ENCODE measurements around the gene AMOT. TPM values are rescaled to one million over a fixed set of nuclear protein-coding genes. Genes with fewer than 3 reads are reported as not detected.

AMOT gene
- total RNA-seq, 1 donor = 5.1 TPM

DNA sequence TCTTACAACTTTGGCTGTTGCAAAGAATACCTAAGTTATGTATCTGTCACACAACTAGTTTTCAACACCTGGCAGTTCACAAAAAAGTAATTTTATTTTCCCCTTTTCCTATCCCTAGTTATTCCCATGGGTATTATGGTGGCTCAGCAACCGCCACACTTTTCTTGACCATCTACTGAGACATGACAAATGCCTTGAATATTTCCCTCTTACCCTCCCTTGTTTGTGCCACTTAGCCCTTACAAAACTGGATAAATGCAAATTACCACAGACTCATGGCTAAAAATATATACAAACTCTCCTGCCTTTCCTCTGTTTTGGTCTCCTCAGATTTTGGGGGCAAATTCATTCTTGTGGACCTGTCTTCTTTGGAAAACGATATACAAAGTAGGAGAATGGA is 72.1 kb downstream of the AMOT start:
- no peak for DNase-seq (ENCODE audit: insufficient read length, low spot score, missing footprints)
- no peaks in the 10 kb centered on the region for H4K20me1 ChIP-seq (ENCODE audit: insufficient read depth, low read length)
- no peak overlapping the region for H3K4me2 ChIP-seq (ENCODE audit: insufficient read depth, low read length)
- no peak overlapping the region for H3K27ac ChIP-seq (ENCODE audit: low read depth, low read length)
- no peak overlapping the region for H3K4me3 ChIP-seq (ENCODE audit: insufficient read depth, low read length)
- H3K9me3 ChIP-seq (ENCODE audit: low read depth, low read length) = no peaks in the 10 kb centered on the region
- H2AFZ ChIP-seq (ENCODE audit: low read length) = no peak overlapping the region
- H3K4me1 ChIP-seq (ENCODE audit: insufficient read depth, low read length) = no peaks in the 10 kb centered on the region
- H3K79me2 ChIP-seq (ENCODE audit: insufficient read depth, low read length) = no peaks in the 10 kb centered on the region
- TF ChIP-seq, protein P1, sequence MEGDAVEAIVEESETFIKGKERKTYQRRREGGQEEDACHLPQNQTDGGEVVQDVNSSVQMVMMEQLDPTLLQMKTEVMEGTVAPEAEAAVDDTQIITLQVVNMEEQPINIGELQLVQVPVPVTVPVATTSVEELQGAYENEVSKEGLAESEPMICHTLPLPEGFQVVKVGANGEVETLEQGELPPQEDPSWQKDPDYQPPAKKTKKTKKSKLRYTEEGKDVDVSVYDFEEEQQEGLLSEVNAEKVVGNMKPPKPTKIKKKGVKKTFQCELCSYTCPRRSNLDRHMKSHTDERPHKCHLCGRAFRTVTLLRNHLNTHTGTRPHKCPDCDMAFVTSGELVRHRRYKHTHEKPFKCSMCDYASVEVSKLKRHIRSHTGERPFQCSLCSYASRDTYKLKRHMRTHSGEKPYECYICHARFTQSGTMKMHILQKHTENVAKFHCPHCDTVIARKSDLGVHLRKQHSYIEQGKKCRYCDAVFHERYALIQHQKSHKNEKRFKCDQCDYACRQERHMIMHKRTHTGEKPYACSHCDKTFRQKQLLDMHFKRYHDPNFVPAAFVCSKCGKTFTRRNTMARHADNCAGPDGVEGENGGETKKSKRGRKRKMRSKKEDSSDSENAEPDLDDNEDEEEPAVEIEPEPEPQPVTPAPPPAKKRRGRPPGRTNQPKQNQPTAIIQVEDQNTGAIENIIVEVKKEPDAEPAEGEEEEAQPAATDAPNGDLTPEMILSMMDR (IDR thresholded peaks at IDR 0.05; ENCODE audit: extremely low read depth, low read depth, low read length) = no peak
- no peaks in the 10 kb centered on the region for H3K36me3 ChIP-seq (ENCODE audit: insufficient read depth, low read length)
- H3K27me3 ChIP-seq (ENCODE audit: insufficient read depth, low read length) = peaks cover 8% of the 10 kb centered on the region

DNA sequence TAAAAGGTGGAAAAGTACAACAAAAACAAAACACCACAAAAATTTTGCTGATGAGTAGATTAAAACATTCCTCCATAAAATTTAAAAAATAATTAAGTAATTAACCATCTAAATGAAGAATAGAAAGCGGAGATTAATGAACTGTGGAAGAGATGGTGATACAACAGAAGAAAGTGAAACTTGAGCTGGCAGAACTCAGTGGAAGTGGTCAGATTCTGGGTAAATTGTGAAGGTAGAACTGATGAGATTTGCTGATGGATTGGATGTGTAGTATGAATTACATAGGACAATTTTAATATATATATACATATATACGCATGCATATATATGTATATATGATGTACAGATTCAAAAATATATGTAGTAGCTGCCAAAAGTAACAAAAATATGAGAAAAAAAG is 73.9 kb downstream of the AMOT start:
- no peak for DNase-seq (ENCODE audit: insufficient read length, low spot score, missing footprints)
- Histone ChIP-seq H3K4me1 (ENCODE audit: insufficient read depth, low read length) (no peaks in the 10 kb centered on the region), H3K36me3 (ENCODE audit: insufficient read depth, low read length) (no peaks in the 10 kb centered on the region), H2AFZ (ENCODE audit: low read length) (no peak overlapping the region), H3K4me3 (ENCODE audit: insufficient read depth, low read length) (no peak overlapping the region), H3K9me3 (ENCODE audit: low read depth, low read length) (no peaks in the 10 kb centered on the region), H3K79me2 (ENCODE audit: insufficient read depth, low read length) (no peaks in the 10 kb centered on the region), H4K20me1 (ENCODE audit: insufficient read depth, low read length) (no peaks in the 10 kb centered on the region), H3K27ac (ENCODE audit: low read depth, low read length) (no peak overlapping the region), H3K27me3 (ENCODE audit: insufficient read depth, low read length) (peaks cover 8% of the 10 kb centered on the region), H3K4me2 (ENCODE audit: insufficient read depth, low read length) (no peak overlapping the region)
- TF ChIP-seq, protein P1 (IDR thresholded peaks at IDR 0.05; ENCODE audit: extremely low read depth, low read depth, low read length) = no peak

DNA sequence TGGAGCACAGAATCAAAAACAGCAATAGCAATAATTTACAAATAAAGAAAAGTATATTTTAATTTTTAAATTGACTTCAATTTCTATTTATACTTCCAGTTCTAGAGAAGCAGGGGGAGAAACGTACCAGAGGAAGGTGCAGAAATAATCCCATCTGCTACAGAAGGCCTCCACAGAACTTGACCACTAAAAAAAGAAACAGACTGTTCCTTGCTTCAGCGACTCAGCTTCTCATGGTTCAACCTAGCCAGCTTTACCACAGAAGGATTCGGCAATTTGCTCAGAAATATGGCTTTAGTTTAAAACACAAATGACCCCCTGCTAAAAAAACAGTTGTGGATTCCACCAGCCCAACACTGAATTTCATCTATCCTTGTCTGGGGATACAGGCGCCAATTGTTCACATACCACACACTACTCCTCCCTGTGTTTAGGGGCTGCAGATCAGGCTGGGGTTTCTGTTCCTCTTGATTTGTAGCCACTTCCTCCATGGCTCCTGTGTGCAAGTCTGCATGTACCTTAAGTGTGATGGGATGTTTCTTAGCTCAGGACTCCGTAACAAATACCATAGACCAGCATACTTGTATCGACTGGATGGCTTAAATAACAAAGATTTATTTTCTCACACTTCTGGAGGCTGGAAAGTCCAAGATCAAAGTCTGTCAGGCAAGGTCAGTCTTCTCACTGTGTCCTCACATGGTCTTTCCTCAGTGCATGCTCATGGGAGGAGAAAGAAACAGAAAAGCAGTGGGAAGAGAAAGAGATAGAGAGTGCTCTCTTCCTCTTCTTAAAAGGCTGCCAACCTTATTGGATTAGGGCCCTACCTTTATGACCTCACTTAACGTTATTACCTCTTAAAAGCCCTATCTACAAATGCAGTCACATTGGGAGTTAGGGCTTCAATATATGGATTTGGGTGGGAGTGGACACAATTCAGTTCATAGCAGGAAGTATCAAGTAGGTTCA is 79.1 kb downstream of the AMOT start:
- H2AFZ ChIP-seq (ENCODE audit: low read length) = no peak overlapping the region
- H3K4me1 ChIP-seq (ENCODE audit: insufficient read depth, low read length) = no peaks in the 10 kb centered on the region
- no peak overlapping the region for H3K27ac ChIP-seq (ENCODE audit: low read depth, low read length)
- H4K20me1 ChIP-seq (ENCODE audit: insufficient read depth, low read length) = no peaks in the 10 kb centered on the region
- H3K9me3 ChIP-seq (ENCODE audit: low read depth, low read length) = no peaks in the 10 kb centered on the region
- no peak overlapping the region for H3K4me3 ChIP-seq (ENCODE audit: insufficient read depth, low read length)
- peaks cover 11% of the 10 kb centered on the region for H3K27me3 ChIP-seq (ENCODE audit: insufficient read depth, low read length)
- H3K4me2 ChIP-seq (ENCODE audit: insufficient read depth, low read length) = no peak overlapping the region
- no peak for DNase-seq (ENCODE audit: insufficient read length, low spot score, missing footprints)
- TF ChIP-seq, protein P1 (IDR thresholded peaks at IDR 0.05; ENCODE audit: extremely low read depth, low read depth, low read length) = no peak
- no peaks in the 10 kb centered on the region for H3K36me3 ChIP-seq (ENCODE audit: insufficient read depth, low read length)
- H3K79me2 ChIP-seq (ENCODE audit: insufficient read depth, low read length) = no peaks in the 10 kb centered on the region

DNA sequence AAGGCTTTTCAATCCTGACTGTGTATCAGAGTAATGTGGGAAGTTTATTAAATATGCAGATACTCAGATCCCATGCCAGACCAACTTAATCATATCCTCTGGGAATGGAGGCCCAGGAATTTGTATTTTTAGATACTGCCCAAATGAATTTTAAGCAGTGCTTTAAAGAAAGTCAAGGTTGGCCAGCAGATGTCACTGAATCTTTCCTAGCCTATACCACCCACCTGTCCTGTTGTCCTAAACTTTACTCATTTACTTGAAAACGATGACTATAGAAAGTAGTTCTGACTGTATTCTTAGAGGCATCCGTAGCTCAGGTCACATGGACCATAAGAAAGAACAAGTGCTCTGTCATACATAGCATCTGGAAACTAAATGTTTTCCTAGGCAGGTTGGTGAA is 79.9 kb downstream of the AMOT start:
- Histone ChIP-seq H3K36me3 (ENCODE audit: insufficient read depth, low read length) (no peaks in the 10 kb centered on the region), H3K79me2 (ENCODE audit: insufficient read depth, low read length) (no peaks in the 10 kb centered on the region), H2AFZ (ENCODE audit: low read length) (no peak overlapping the region), H3K4me1 (ENCODE audit: insufficient read depth, low read length) (no peaks in the 10 kb centered on the region), H3K4me2 (ENCODE audit: insufficient read depth, low read length) (no peak overlapping the region), H3K4me3 (ENCODE audit: insufficient read depth, low read length) (no peak overlapping the region), H3K9me3 (ENCODE audit: low read depth, low read length) (no peaks in the 10 kb centered on the region), H4K20me1 (ENCODE audit: insufficient read depth, low read length) (no peaks in the 10 kb centered on the region), H3K27me3 (ENCODE audit: insufficient read depth, low read length) (peaks cover 11% of the 10 kb centered on the region), H3K27ac (ENCODE audit: low read depth, low read length) (no peak overlapping the region)
- DNase-seq (ENCODE audit: insufficient read length, low spot score, missing footprints) = no peak
- TF ChIP-seq, protein P1 (IDR thresholded peaks at IDR 0.05; ENCODE audit: extremely low read depth, low read depth, low read length) = no peak

Measured in osteoblast (primary cell).